G401 (cell line): ENCODE data around the gene IQCH. TPM values are rescaled to one million over a fixed set of nuclear protein-coding genes. Genes with fewer than 3 reads are reported as not detected.

Experiments
- DNase-seq: peaks from one replicate; pipeline ENCODE4 v3.0.0-alpha.2; 2015; ENCODE audit warnings: low spot score
- in situ Hi-C: cut with HindIII; loops from 2 replicates; pipeline ENCODE4 v1.10.0; 2016; ENCODE audit warnings: low sequenced_read_pairs, mixed read lengths
- total RNA-seq: library from RNA; depleted of rRNA; stranded (reverse); fragments of >200 nt; shearing (Covaris generic); gene quantifications from 2 replicates; pipeline ENCODE4 v1.2.3, GENCODE V29; 2014; rRNA removed

Gene IQCH
- total RNA-seq, 1 experiment from 2014 or later: 10.1 TPM

DNA sequence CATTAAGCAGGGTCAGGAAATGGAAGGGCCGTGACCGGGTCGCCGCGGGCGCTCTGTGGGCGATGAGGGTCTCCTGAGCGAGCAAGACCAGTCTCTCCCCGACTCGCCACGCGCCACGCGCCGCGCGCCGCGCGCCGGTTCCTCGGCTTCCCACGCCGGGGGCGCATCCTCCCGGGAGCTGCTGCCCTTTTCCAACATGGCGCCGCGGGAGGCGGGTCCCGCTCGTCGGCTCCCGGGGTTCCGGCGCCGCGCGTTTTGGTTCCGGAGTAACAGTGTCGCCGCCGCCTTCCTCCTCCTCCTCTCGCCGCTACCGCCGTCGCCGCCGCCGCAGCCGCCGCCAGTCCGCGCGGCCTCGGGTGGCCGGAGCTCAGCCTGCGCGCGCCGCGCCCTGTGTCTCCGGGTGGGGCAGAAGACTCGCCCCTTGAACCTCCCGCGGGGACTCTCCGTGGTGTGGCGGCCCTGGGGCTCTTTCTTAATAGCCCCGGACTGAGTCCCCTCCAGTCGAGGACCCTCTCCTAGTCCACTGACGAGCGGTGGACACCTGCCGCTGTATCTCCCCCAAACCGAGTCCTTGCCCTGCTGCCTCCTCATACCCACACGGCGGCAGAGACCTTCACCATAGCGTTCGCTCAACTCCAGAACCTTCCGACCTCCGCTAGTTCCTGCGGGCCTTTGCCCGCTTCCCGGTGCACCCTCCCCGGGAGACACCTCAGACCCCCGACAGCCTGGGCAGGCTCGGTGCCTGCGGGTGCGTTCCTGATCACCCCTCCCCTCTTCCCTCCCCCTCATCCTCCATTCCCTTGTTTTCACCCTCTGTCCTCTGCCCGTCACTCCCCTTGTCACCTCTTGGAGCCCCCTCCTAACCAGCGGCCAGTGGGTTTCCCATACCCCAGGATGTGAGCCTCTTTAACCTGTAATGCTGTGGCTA lies 288.1 kb downstream of the IQCH start, which contains the start of gene MAP2K5:
TSS of gene MAP2K5 (plus strand) at position 284 of the 928 bp plus-strand sequence. CDS start at position 917, 633 bp downstream.
- in situ Hi-C loops: no loop called here

DNA sequence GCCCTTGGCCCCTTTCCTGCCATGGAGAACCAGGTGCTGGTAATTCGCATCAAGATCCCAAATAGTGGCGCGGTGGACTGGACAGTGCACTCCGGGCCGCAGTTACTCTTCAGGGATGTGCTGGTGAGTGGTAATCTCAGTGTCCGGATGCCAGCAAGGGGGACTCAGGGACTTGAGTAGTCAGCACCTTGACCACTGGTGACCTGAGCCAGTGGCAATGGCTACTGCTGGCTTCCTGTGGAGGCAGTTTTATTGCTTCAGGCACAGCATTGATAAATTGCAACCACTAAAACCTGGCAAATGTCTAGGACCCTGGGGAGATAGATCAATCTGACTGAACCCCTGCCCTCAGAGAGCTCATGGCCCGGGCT lies 288.7 kb downstream of the IQCH start:
- peak; percentile 48 for DNase-seq
- in situ Hi-C loops: no loop called here

More for the DNA sequence above, 288.1 kb downstream of the IQCH start, which contains the start of gene MAP2K5:
- peak; percentile 82 for DNase-seq

GRCh38 chr15:67544475-67544874 lies 289.9 kb downstream of the IQCH start:
- in situ Hi-C loops: no loop called here

DNA sequence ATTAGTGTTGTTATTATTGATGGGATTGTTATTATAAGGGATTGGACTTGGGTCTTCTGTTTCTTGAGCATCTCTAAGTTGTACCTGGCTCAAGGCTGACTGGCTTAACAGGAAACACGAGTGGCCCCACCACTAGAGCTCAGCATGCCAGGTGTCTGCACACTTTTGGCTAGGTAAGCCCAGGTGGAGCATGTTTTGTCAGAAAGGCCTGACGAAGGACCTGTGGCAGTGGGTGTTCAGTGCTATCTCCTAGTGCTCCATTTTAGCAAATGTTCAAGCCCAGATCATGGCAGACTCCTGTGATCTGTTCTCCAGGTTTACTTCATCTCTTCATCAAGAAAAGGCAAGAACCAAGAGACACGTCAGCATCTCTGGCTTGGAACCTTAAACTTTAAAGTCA lies 291.3 kb downstream of the IQCH start:
- no peak for DNase-seq
- in situ Hi-C loops: no loop called here

More at GRCh38 chr15:67544475-67544874, 289.9 kb downstream of the IQCH start:
- no peak for DNase-seq

- in situ Hi-C loops: no loop called here
- DNase-seq: no peak
Measured at GRCh38 chr15:67547064-67547463, 292.5 kb downstream of the IQCH start.

DNA sequence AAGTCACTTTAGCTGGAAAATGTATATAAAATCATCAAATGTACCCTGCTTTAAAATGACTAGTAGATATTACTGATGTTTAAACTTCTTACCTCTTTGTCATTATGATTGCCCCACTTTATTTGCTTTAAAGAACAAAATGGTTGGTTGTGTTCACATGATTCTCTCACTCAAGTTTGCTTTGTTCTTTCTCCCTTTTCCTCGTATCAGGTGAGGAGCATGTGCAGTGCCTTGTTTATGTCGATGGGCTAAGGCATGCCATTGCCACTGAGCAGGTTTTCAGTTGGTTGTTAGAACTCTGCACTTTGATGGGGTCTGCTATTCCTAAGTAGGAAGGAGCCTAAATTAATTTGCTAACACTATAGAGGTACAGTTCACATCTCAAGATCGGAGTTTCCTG lies 293.2 kb downstream of the IQCH start:
- no peak for DNase-seq
- in situ Hi-C loops: no loop called here

DNA sequence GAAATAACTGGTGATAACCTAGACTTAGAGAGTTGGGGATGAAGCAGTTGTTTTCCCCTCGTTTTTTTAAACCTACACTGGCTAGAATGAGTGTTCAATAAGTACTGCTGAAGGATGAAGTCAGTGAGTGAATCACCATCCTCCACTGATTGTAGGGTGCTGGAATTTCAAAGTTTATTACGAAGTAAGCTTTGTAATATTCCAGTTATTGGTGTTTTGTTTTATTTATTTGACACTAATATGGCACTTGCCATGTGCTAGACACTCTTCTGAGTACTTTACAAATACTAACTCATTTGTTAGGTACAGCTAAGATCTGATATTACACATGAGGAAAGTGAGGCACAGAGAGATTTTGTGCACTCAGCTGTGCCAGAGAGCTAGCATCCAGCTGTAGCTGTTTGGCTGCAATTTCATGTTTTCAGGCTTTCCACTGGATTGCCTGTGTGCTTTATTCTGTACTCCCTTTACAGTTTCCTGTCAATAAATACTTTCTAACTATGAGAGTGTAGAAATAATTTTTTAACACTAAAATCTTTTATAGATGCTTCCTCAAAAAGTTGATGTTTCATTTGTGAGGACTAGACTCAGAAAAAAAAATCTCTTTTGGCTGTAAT lies 293.8 kb downstream of the IQCH start:
- DNase-seq: no peak
- in situ Hi-C loops: no loop called here

GRCh38 chr15:67548862-67549651 lies 294.5 kb downstream of the IQCH start:
- DNase-seq: peak; percentile 86
- in situ Hi-C loops: no loop called here

DNA sequence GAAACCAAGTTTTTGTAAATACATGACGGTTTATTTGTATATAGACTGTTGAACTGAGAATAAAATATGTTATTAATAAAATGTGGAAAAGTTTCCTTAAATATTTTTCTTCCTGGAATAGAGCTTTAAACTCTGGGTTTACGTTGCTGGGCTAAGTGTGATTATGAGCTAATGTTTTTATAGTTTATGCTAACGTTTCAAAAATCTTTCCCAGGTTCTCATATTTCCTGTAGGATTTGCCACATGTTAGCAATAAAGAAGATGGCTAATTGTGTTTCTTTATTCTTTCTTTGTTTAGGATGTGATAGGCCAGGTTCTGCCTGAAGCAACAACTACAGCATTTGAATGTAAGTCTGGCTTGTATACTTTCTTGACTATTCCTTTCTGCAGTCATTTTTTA lies 295.1 kb downstream of the IQCH start:
- in situ Hi-C loops: no loop called here
- no peak for DNase-seq

DNA sequence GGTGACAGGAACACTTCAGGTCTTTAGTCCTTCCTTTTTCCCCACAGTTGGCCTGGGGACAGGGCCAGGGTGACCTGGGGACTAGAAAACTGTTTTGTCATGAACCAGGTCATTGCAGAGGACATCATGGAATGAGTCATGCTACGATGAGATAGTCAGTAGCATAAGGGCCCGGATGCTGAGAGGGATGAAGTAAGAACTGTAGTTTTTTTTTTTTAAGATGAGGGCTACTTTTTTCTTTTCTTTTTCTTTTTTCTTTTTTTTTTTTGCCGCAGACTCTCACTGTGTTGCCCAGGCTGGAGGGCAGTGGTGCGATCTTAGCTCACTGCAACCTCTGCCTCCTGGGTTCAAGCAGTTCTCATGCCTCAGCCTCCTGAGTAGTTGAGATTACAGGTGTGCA lies 295.9 kb downstream of the IQCH start:
- DNase-seq: no peak
- in situ Hi-C loops: no loop called here

DNA sequence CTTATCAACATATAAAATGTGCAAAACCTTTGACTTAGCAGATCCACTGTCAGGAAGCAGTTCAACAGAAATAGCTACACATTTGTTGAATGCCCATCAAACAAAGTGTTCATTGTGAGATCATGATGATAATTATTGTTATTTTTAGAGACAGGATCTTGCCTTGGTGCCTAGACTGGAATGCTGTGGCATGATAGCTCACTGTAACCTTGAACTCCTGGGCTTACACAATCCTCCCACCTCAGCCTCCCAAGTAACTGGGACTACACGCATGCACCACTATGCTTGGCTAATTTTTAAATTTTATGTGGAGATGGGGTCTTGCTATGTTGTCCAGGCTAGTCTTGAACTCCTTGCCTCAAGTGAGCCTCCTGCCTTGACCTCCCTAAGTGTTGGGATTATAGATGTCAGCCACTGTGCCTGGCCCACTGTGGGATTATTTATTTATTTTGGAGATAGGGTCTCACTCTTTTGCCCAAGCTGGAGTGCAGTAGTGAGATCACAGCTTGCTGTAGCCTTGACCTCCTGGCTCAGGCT lies 296.7 kb downstream of the IQCH start:
- DNase-seq: no peak
- in situ Hi-C loops: no loop called here

Other genes with a start within 250 kb of the IQCH start
- gene SMAD3, start 189.2 kb upstream of the IQCH start, total RNA-seq: 11.1 and 21.9 TPM in 2 replicates
- gene AAGAB, start 125 bp upstream of the IQCH start, total RNA-seq: 110 and 118 TPM in 2 replicates